Fibroblast of villous mesenchyme (primary cell): Measurements from ENCODE around the gene XRCC5. TPM values are rescaled to one million over a fixed set of nuclear protein-coding genes. Genes with fewer than 3 reads are reported as not detected.
"Not testable (repeated sequence)": the region's sequence is repeated elsewhere in the genome, so short reads cannot be mapped to it uniquely, and the experiment has no call there.

Experiments
- DNase-seq: peaks from one replicate; pipeline ENCODE4 v3.0.0-alpha.2; 2010; ENCODE audit warnings: low read depth
- H3K4me3 ChIP-seq: 2 replicates; pipeline ENCODE4 v1.5.1; 2011; ENCODE audit warnings: low read depth, mild to moderate bottlenecking, low read length
- total RNA-seq: library from RNA; depleted of rRNA; stranded (reverse); fragments of >200 nt; gene quantifications from 2 replicates; pipeline ENCODE4 v1.2.3, GENCODE V29; 2012
- TF ChIP-seq, protein P1 (sequence below): IDR thresholded peaks from 2 replicates; pipeline ENCODE4 v1.5.1; 2012; ENCODE audit warnings: low read depth, mild to moderate bottlenecking, low read length; ENCODE audit not compliant: insufficient read depth

XRCC5 gene
- total RNA-seq, 1 donor, result 278 TPM

- TF ChIP-seq, protein P1, sequence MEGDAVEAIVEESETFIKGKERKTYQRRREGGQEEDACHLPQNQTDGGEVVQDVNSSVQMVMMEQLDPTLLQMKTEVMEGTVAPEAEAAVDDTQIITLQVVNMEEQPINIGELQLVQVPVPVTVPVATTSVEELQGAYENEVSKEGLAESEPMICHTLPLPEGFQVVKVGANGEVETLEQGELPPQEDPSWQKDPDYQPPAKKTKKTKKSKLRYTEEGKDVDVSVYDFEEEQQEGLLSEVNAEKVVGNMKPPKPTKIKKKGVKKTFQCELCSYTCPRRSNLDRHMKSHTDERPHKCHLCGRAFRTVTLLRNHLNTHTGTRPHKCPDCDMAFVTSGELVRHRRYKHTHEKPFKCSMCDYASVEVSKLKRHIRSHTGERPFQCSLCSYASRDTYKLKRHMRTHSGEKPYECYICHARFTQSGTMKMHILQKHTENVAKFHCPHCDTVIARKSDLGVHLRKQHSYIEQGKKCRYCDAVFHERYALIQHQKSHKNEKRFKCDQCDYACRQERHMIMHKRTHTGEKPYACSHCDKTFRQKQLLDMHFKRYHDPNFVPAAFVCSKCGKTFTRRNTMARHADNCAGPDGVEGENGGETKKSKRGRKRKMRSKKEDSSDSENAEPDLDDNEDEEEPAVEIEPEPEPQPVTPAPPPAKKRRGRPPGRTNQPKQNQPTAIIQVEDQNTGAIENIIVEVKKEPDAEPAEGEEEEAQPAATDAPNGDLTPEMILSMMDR, result no peak
- no peak for DNase-seq
- no peak overlapping the region for H3K4me3 ChIP-seq
Measured at GRCh38 chr2:216134958-216135541, 25.9 kb downstream of the XRCC5 start.

DNA sequence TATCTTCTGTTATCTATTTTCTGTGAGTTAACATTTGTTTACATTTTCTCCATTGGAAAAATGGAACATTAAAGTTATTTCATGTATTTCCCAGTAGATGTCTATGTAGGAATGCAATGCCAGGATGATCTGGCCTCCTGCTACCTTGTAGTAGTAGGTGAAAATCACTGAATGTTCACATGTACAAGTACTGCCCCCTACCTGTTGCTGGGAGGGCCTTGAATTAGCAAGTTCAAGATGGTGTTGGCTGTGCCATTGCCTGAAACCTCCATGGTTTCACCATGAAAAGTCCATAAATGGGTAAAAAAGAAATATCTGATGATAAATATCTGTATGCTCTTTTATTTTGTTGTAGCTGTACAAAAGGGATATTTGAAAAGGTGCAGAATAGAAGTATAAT, 30.7 kb downstream of the XRCC5 start:
- DNase-seq, result no peak
- TF ChIP-seq, protein P1, result peak; percentile 34
- no peak overlapping the region for H3K4me3 ChIP-seq

- not testable (repeated sequence) for H3K4me3 ChIP-seq, DNase-seq
Measured at GRCh38 chr2:216141516-216141915, 32.4 kb downstream of the XRCC5 start.

DNA sequence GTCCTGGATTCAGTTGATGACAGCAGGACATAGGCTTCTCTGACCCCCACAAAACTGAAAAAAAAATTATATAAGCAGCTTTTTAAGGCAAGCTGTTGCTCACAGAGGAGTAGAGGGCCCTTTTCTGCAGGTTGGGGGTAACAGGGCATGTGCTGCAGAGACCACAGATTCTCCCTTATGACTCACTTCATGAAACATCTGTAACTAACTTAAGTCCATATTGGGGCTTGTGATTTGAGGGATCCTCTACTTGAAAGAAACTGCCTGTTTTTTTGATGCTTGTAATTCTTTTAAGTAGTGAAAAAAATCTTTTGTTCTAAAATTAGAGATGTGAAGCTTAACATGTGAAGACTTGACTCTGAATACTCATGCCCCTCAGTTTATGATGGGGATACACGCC, 33.4 kb downstream of the XRCC5 start:
- TF ChIP-seq, protein P1, result no peak
- peak; percentile 45 for DNase-seq
- no peak overlapping the region for H3K4me3 ChIP-seq

- TF ChIP-seq, protein P1, result no peak
- DNase-seq, result no peak
- no peak overlapping the region for H3K4me3 ChIP-seq
Measured at GRCh38 chr2:216144372-216144771, 35.2 kb downstream of the XRCC5 start.

- TF ChIP-seq, protein P1, result no peak
- DNase-seq, result no peak
- H3K4me3 ChIP-seq, result no peak overlapping the region
Measured at GRCh38 chr2:216144857-216145256, 35.7 kb downstream of the XRCC5 start.

- no peak overlapping the region for H3K4me3 ChIP-seq
- TF ChIP-seq, protein P1, result no peak
- DNase-seq, result no peak
Measured at GRCh38 chr2:216146573-216146972, 37.4 kb downstream of the XRCC5 start.
